SJSA1 (cell line): ENCODE data around the gene TRIM67. TPM values are rescaled to one million over a fixed set of nuclear protein-coding genes. Genes with fewer than 3 reads are reported as not detected.

Experiments used
- DNase-seq, 2 experiments: peaks; one replicate each; pipeline ENCODE4 v3.0.0-alpha.2; 2015 to 2020; ENCODE audit warnings: low spot score in 2 of 2, low read depth in 1 of 2
- H3K27ac ChIP-seq: fragments of 250-450 bp; sonication (Bioruptor Pico); 2 replicates; pipeline ENCODE4 v1.5.1; 2020; ENCODE audit warnings: mild to moderate bottlenecking, moderate library complexity
- H3K27me3 ChIP-seq: fragments of 250-450 bp; sonication (Bioruptor Pico); replicated peaks from 2 replicates; pipeline ENCODE4 v1.5.1; 2020; ENCODE audit warnings: mild to moderate bottlenecking, moderate library complexity
- H3K36me3 ChIP-seq: fragments of 250-450 bp; sonication (Bioruptor Pico); 2 replicates; pipeline ENCODE4 v1.5.1; 2020; ENCODE audit warnings: mild to moderate bottlenecking
- H3K4me1 ChIP-seq: fragments of 250-450 bp; sonication (Bioruptor Pico); replicated peaks from 2 replicates; pipeline ENCODE4 v1.6.1; 2021; ENCODE audit warnings: mild to moderate bottlenecking
- H3K4me3 ChIP-seq: fragments of 250-450 bp; sonication (Bioruptor Pico); 2 replicates; pipeline ENCODE4 v1.5.1; 2020; ENCODE audit warnings: mild to moderate bottlenecking
- H3K9me3 ChIP-seq: fragments of 250-450 bp; sonication (Bioruptor Pico); replicated peaks from 2 replicates; pipeline ENCODE4 v1.5.1; 2020; ENCODE audit warnings: mild to moderate bottlenecking
- total RNA-seq: library from RNA; depleted of rRNA; stranded (reverse); fragments of >200 nt; shearing (Covaris generic); gene quantifications from 2 replicates; pipeline ENCODE4 v1.2.3, GENCODE V29; 2014

The TRIM67 gene
- total RNA-seq, 1 experiment from 2014 or later, result 0.61 TPM

DNA sequence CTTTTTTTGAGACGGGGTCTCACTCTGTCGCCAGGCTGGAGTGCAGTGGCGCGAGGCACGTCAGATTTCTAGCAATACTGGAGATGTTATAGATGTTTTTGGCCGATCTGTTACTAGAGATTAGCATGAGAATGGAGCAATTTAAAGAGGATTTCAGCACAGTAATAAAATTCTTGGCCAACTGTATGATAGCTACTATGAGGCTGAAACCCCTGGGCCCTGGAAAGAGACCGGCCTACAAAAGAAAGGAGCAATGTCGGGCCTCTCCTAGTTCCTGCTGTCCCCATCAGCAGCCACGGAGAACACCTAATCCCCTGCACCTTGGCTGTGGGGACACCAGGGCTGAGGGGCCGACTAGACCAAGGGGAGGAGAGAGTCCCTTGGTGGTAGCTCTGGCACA is 69.7 kb downstream of the TRIM67 start:
- Histone ChIP-seq H3K27ac (no peak overlapping the region), H3K4me1 (no peaks in the 10 kb centered on the region), H3K27me3 (no peaks in the 10 kb centered on the region), H3K4me3 (no peak overlapping the region), H3K36me3 (peaks cover 21% of the 10 kb centered on the region), H3K9me3 (no peaks in the 10 kb centered on the region)
- DNase-seq, result no peak

- H3K4me1 ChIP-seq, result no peaks in the 10 kb centered on the region
- no peak for DNase-seq
- no peaks in the 10 kb centered on the region for H3K27me3 ChIP-seq
- H3K36me3 ChIP-seq, result peaks cover 19% of the 10 kb centered on the region
- no peaks in the 10 kb centered on the region for H3K9me3 ChIP-seq
- H3K27ac ChIP-seq, result no peak overlapping the region
- H3K4me3 ChIP-seq, result no peak overlapping the region
Observed at GRCh38 chr1:231232870-231233734, 71.2 kb downstream of the TRIM67 start.

GRCh38 chr1:231233735-231234417 is 72.0 kb downstream of the TRIM67 start:
- no peak for DNase-seq
- no peak overlapping the region for H3K4me3 ChIP-seq
- no peaks in the 10 kb centered on the region for H3K27me3 ChIP-seq
- H3K4me1 ChIP-seq, result no peaks in the 10 kb centered on the region
- peaks cover 26% of the 10 kb centered on the region for H3K36me3 ChIP-seq
- H3K9me3 ChIP-seq, result no peaks in the 10 kb centered on the region
- no peak overlapping the region for H3K27ac ChIP-seq

DNA sequence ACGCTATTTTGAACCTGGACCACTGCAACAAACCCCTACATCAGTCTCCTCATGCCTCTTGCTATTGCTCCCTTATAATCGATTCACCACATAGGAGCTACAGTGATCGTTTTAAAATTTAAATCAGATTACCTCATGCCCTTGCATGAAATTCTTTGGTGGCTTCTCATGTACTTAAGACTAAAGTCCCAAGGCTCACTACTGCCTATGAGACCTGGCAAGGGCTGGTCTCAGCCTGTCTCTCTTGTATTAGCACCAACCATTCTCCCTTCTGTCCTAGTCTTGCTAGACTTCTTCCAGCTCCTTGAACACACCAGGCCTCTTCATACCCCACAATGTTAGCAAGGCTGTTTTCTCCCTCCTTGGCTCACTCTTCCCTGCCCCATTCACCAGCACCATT is 72.6 kb downstream of the TRIM67 start:
- no peaks in the 10 kb centered on the region for H3K4me1 ChIP-seq
- no peak for DNase-seq
- peaks cover 26% of the 10 kb centered on the region for H3K36me3 ChIP-seq
- H3K9me3 ChIP-seq, result no peaks in the 10 kb centered on the region
- H3K4me3 ChIP-seq, result no peak overlapping the region
- H3K27me3 ChIP-seq, result no peaks in the 10 kb centered on the region
- no peak overlapping the region for H3K27ac ChIP-seq

DNA sequence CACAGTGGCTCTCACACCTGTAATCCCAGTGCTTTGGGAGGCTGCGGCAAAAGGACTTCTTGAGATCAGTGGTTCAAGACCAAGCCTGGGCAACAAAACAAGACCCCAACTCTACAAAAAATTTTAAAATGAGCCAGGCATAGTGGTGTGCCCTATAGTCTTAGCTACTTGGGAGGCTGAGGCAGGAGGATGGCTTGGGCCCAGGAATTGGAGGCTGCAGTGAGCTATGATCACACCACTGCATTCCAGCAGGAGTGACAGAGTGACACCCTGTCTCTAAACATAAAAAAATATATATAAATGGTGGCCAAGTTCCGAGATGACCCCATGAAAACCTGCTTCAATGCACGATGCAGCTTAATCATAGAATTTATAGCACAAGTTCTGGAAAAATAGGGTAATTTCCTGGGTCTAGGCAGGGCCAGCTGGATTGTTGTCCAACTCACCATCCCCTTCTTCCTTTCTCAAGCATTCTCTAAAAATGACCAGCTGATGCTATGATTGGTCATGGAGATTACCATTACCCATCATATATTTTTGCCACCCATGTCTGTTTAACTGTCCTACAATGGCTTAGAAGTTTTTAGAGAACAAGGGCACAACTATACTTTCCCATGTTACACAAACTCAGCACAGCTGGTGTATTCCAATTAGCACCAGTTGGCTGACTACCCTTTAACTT is 73.8 kb downstream of the TRIM67 start:
- Histone ChIP-seq H3K9me3 (no peaks in the 10 kb centered on the region), H3K4me3 (no peak overlapping the region), H3K4me1 (no peaks in the 10 kb centered on the region), H3K36me3 (peaks cover 27% of the 10 kb centered on the region), H3K27ac (no peak overlapping the region), H3K27me3 (no peaks in the 10 kb centered on the region)
- no peak for DNase-seq

GRCh38 chr1:231236208-231236591 is 74.3 kb downstream of the TRIM67 start:
- Histone ChIP-seq H3K9me3 (no peaks in the 10 kb centered on the region), H3K4me1 (no peaks in the 10 kb centered on the region), H3K36me3 (peaks cover 30% of the 10 kb centered on the region), H3K27ac (no peak overlapping the region), H3K27me3 (no peaks in the 10 kb centered on the region), H3K4me3 (no peak overlapping the region)
- DNase-seq, result no peak

DNA sequence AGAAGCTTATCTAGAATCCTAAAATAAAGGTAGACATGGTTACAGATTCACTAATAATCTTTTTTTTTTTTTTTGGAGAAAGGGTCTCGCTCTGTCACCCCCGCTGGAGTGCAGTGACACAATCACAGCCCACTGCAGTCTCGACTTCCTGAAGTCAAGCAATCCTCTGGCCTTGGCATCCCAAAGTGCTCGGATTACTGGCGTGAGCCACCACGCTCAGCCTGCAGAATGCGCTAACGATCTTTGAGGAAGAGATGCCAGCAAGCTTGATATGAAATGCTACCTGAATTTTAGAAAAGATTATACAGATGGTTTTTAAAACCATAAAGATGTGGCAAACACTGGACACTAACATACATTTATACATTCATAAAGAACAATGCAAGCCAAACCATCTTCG is 75.1 kb downstream of the TRIM67 start:
- H3K9me3 ChIP-seq, result no peaks in the 10 kb centered on the region
- H3K4me3 ChIP-seq, result no peak overlapping the region
- peaks cover 33% of the 10 kb centered on the region for H3K36me3 ChIP-seq
- H3K27me3 ChIP-seq, result no peaks in the 10 kb centered on the region
- no peaks in the 10 kb centered on the region for H3K4me1 ChIP-seq
- no peak overlapping the region for H3K27ac ChIP-seq
- DNase-seq, result no peak

- H3K36me3 ChIP-seq, result peaks cover 31% of the 10 kb centered on the region
- H3K27me3 ChIP-seq, result no peaks in the 10 kb centered on the region
- H3K4me3 ChIP-seq, result no peak overlapping the region
- no peaks in the 10 kb centered on the region for H3K9me3 ChIP-seq
- H3K27ac ChIP-seq, result no peak overlapping the region
- DNase-seq, result no peak
- H3K4me1 ChIP-seq, result peaks cover 11% of the 10 kb centered on the region
Observed at GRCh38 chr1:231238298-231238697, 76.4 kb downstream of the TRIM67 start.

- Histone ChIP-seq H3K36me3 (peaks cover 25% of the 10 kb centered on the region), H3K27me3 (no peaks in the 10 kb centered on the region), H3K27ac (peak overlapping the region; percentile 58), H3K4me1 (peaks cover 11% of the 10 kb centered on the region), H3K4me3 (peak overlapping the region; percentile 75), H3K9me3 (no peaks in the 10 kb centered on the region)
- no peak for DNase-seq
Observed at GRCh38 chr1:231240531-231240882, 78.6 kb downstream of the TRIM67 start.

GRCh38 chr1:231240883-231241735 is 79.3 kb downstream of the TRIM67 start, which contains the start of gene GNPAT:
GNPAT (plus strand) TSS chr1:231241212; CDS start chr1:231241379, 167 bp downstream.
- no peaks in the 10 kb centered on the region for H3K27me3 ChIP-seq
- H3K4me1 ChIP-seq, result peaks cover 11% of the 10 kb centered on the region
- peak within 1 kb of the TSS; percentile 58 for H3K27ac ChIP-seq
- no peaks in the 10 kb centered on the region for H3K9me3 ChIP-seq
- DNase-seq, result peak; percentile 87 to 88
- peaks cover 25% of the 10 kb centered on the region for H3K36me3 ChIP-seq
- peak within 1 kb of the TSS; percentile 75 for H3K4me3 ChIP-seq

DNA sequence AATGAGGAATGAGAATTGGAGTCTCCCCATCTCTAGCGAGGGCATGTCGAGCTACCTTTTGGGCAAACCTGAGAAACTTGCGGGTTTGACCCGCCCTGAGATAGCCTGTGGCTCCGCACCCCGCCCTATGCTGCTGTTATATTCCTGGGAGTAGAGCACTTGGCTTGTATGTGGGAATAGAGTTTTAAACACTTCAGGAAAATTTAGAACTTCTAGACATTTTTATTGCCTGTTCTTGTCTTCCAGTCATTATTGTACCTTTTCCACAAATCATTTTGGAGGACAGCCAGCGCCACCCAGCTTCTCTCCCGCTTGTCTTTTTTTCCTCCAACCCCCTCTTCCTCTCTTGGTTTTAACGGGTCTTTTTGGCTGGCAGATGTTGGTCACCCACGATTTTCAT is 79.9 kb downstream of the TRIM67 start:
- Histone ChIP-seq H3K4me1 (peaks cover 11% of the 10 kb centered on the region), H3K36me3 (peaks cover 25% of the 10 kb centered on the region), H3K27me3 (no peaks in the 10 kb centered on the region), H3K4me3 (peak overlapping the region; percentile 75), H3K27ac (peak overlapping the region; percentile 58), H3K9me3 (no peaks in the 10 kb centered on the region)
- peak in 1 of 2 experiments; percentile 37 for DNase-seq

DNA sequence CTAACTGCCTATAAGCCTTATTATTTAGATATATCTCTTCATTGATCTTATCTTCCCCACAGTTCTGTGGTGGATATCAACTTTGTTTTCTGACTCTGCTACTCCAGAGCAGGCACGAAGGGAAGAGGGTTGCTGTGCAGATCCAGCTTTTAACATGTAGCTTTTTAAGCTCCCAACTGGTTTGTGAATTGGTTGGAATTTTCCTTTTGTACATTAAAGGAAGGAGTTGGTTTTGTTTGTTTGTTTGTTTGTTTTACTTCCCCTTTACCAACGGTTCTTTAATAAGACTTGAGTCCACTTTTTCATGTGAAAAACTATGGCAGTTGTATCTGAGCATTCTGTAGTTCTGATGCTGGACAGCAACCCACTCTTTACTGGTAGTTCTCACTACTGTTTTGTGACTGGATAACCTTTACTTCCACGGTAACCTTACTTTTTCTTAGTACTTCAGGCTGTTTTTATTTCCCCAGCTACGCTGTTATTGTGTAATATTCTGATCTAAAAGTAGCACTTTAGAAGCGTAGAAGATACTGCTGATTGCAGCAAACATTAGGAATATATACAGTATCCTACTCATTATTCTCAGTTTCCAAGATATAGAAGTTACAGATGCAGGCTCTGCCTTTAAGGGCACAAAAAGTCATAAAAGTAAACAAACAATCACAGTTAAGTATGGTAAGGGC is 80.8 kb downstream of the TRIM67 start:
- Histone ChIP-seq H3K27me3 (no peaks in the 10 kb centered on the region), H3K36me3 (peaks cover 22% of the 10 kb centered on the region), H3K4me3 (peak overlapping the region; percentile 75), H3K27ac (no peak overlapping the region), H3K4me1 (peaks cover 11% of the 10 kb centered on the region), H3K9me3 (no peaks in the 10 kb centered on the region)
- peak in 1 of 2 experiments; percentile 16 for DNase-seq

- no peak overlapping the region for H3K4me3 ChIP-seq
- H3K9me3 ChIP-seq, result no peaks in the 10 kb centered on the region
- no peak for DNase-seq
- H3K27me3 ChIP-seq, result no peaks in the 10 kb centered on the region
- no peaks in the 10 kb centered on the region for H3K4me1 ChIP-seq
- H3K36me3 ChIP-seq, result peaks cover 31% of the 10 kb centered on the region
- H3K27ac ChIP-seq, result no peak overlapping the region
Observed at GRCh38 chr1:231248778-231249177, 86.9 kb downstream of the TRIM67 start.
